GM12872 (cell line): ENCODE data around the gene DHRS4.
A peak's percentile ranks its signal among the peaks of the same experiment; 100 is the strongest.

Experiments
- TF ChIP-seq, protein P1 (sequence below): IDR thresholded peaks from 3 replicates; pipeline ENCODE4 v1.5.1; 2011; ENCODE audit warnings: low read depth, mild to moderate bottlenecking, low read length, moderate library complexity; ENCODE audit not compliant: insufficient read depth

DHRS4 gene

DNA sequence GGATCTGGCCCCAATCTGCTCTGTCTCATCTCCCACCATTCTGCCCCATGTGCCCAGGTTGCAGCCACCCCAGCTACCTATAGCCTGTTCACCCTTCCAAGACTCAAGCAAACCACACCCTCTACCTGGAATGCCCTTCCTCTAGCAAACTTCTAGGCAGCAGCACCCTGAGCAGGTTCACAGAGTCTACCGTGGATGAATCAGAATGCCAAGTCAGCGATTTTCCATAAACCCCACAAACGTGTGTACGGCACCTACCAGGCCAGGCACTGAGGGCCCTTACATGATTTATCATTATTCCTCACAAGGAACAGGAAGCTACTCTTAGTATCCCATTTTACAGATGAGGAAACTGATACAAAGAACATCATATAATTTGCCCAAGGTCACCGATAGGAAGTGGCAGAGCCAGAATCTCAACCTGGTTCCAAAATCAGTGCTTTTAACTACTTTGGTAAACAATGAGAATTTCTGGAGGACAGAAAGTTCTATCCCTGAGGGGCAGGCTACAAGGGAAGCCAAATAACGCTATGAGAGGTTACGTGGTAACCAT lies 28.0 kb upstream of the DHRS4 start:
- TF ChIP-seq, protein P1, sequence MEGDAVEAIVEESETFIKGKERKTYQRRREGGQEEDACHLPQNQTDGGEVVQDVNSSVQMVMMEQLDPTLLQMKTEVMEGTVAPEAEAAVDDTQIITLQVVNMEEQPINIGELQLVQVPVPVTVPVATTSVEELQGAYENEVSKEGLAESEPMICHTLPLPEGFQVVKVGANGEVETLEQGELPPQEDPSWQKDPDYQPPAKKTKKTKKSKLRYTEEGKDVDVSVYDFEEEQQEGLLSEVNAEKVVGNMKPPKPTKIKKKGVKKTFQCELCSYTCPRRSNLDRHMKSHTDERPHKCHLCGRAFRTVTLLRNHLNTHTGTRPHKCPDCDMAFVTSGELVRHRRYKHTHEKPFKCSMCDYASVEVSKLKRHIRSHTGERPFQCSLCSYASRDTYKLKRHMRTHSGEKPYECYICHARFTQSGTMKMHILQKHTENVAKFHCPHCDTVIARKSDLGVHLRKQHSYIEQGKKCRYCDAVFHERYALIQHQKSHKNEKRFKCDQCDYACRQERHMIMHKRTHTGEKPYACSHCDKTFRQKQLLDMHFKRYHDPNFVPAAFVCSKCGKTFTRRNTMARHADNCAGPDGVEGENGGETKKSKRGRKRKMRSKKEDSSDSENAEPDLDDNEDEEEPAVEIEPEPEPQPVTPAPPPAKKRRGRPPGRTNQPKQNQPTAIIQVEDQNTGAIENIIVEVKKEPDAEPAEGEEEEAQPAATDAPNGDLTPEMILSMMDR, result no peak

DNA sequence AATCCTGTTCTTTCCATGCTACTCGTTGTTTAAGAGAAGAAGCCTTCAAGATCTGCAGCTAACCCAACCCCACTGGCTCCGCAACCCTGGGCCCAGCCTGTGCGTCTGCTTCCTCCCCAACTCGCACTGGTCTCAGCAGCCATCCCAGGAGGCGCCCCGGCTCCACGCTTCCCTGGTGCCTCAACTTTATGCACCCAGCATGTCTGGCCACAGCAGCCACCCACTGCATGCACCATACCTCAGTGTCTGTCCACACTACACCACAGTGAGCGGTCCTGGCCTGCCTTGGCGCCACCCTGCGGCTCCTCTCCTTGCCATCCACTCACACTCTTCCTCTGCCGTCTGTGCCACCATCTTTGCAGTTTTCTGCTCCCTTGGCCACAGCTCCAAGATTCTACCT lies 27.0 kb upstream of the DHRS4 start:
- TF ChIP-seq, protein P1, result no peak

DNA sequence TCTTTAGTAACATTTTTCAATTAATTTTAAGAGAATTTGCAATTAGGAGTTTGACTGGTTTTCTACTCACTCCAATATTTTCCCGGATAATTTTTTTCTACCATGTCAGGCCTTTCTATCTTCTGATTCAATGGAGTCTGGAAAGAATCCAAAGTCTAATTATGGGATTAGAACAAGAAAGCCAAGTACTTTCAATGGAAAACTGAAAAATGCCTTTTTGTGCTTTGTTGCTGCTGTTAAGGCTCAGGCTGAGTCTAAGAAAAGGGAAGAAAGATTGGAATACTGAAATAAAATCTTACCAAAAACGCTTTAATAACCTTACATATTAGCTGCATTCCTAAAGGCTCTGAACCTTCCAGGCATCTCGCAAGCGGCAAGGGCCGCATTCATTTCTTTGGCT lies 24.4 kb upstream of the DHRS4 start:
- TF ChIP-seq, protein P1, result no peak

DNA sequence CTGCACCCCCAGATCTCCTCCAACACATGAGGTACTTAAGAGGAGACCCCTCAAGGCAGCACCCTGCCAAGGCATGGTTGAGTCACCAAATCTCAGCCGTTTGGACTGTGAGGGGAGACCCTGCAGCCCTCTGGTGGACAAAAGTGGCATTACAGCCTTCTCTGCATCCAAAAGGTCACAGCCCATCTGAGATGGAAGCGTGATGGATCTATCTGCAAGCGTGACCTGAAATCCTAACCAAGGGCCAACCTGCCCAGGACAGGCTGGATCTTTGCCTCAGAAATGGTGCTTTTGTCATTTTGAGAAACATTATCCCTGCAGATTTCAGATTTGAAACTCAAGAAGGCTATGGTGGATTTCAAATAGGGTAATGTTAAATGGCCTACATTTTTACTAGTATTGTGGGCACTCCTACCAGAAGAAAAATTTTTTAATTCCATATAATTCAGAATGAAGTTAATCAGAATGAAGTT lies 23.7 kb upstream of the DHRS4 start:
- TF ChIP-seq, protein P1, result peak; percentile 99

DNA sequence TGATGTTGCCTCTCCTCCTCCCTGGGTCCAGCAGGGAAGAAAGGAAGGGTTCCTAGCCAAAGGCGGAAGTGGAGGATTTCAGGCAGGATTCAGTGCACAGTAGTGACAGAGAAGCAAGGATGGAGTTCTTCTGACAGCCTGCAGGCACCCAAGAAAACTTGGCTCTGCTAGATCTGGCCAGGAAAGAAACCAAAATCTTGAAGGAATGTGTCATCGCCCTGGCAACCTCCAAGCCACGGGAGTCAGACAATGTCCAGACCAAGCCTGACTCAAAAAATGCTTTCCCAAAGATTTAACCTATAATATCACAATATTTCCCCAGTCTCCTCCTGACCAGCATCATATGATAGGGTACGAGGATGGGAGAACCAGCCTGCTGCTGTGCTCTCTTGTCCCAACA lies 22.8 kb upstream of the DHRS4 start:
- TF ChIP-seq, protein P1, result no peak

DNA sequence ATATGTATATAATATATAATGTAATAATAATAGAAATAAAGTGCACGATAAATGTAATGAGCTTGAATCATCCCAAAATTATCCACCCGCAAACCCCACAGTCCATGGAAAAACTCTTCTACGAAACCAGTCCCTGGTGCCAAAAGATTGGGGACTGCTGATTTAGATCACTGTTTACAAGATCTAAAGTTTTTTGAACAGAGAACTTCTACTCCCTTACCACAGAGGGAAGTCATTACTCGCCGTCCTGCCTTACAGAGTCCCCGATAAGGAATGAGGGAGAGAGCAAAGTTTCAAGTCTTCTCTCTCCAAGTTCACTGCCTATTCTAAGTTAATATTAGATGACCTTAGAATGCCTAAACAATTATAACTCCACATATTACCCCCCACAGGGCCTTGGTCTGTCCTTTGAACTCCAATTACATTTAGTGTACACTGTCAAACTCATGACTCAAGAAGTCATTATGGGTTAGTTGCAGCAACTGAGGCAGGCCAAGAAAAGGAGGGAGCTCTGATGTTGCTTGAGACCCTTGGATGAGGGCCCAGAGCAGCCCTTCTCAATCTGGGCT lies 21.8 kb upstream of the DHRS4 start:
- TF ChIP-seq, protein P1, result no peak

DNA sequence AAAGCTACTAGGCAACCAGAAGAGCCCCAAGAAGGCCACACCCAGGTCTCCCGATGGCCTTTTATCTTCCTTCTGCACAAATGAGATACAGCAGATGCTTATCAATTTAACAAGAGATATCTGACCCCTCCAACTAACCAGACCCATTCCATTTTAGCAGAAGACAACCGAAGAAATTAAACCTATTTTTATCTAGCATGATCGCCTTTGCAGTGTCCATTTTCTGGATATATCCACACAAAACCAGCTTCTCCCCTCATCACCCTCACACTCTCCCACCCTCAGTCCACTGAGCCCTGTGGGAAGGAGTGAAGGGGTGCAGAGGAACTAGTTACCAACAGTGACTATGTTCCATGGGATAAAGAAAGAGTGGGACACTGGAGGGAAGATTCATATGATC lies 20.9 kb upstream of the DHRS4 start:
- TF ChIP-seq, protein P1, result no peak
